COLO668 (cell line): ENCODE measurements around the gene ADAMTS19.
"Not testable (repeated sequence)": the region's sequence is repeated elsewhere in the genome, so short reads cannot be mapped to it uniquely, and the experiment has no call there.

Experiments
- DNase-seq: peaks from one replicate; lab custom pipeline; 2025; ENCODE audit not compliant: unreplicated experiment; lab: John Stamatoyannopoulos, UW

Gene ADAMTS19

GRCh38 chr5:129476751-129477150, 16.7 kb downstream of the ADAMTS19 start:
- no peak for DNase-seq

GRCh38 chr5:129477532-129477931, 17.4 kb downstream of the ADAMTS19 start:
- DNase-seq: no peak

GRCh38 chr5:129481161-129481560, 21.1 kb downstream of the ADAMTS19 start:
- no peak for DNase-seq

- no peak for DNase-seq
These were observed 36.3 kb downstream of the ADAMTS19 start for GRCh38 chr5:129496421-129496820.

GRCh38 chr5:129496864-129497595, 36.9 kb downstream of the ADAMTS19 start:
- no peak for DNase-seq

- no peak for DNase-seq
These were observed 39.2 kb downstream of the ADAMTS19 start for GRCh38 chr5:129499208-129499852.

- DNase-seq: no peak
These were observed 40.0 kb downstream of the ADAMTS19 start for GRCh38 chr5:129500101-129500500.

GRCh38 chr5:129506086-129506485, 46.0 kb downstream of the ADAMTS19 start:
- no peak for DNase-seq

- no peak for DNase-seq
These were observed 46.9 kb downstream of the ADAMTS19 start for GRCh38 chr5:129506950-129507349.

GRCh38 chr5:129507527-129507926, 47.4 kb downstream of the ADAMTS19 start:
- no peak for DNase-seq

GRCh38 chr5:129508606-129509005, 48.5 kb downstream of the ADAMTS19 start:
- DNase-seq: no peak

GRCh38 chr5:129509363-129509975, 49.4 kb downstream of the ADAMTS19 start:
- DNase-seq: no peak

GRCh38 chr5:129511291-129511690, 51.2 kb downstream of the ADAMTS19 start:
- no peak for DNase-seq

- DNase-seq: no peak
These were observed 81.0 kb downstream of the ADAMTS19 start for GRCh38 chr5:129541051-129541450.

- no peak for DNase-seq
These were observed 81.7 kb downstream of the ADAMTS19 start for GRCh38 chr5:129541648-129542251.

GRCh38 chr5:129547137-129547536, 87.0 kb downstream of the ADAMTS19 start:
- DNase-seq: no peak

GRCh38 chr5:129554134-129554904, 94.2 kb downstream of the ADAMTS19 start:
- DNase-seq: no peak

- DNase-seq: no peak
These were observed 103.5 kb downstream of the ADAMTS19 start for GRCh38 chr5:129563585-129563984.

- no peak for DNase-seq
These were observed 109.2 kb downstream of the ADAMTS19 start for GRCh38 chr5:129569295-129569694.

- no peak for DNase-seq
These were observed 112.0 kb downstream of the ADAMTS19 start for GRCh38 chr5:129572060-129572459.

GRCh38 chr5:129584496-129584895, 124.4 kb downstream of the ADAMTS19 start:
- DNase-seq: not testable (repeated sequence)
